HG03045 (cell line): Measurements from ENCODE around the gene TAS2R1.
"Not testable (repeated sequence)": the region's sequence is repeated elsewhere in the genome, so short reads cannot be mapped to it uniquely, and the experiment has no call there.

Experiments
- ATAC-seq: cut with Tn5 transposase; IDR thresholded peaks from one replicate; pipeline ENCODE4 v1.9.1; 2021; ENCODE audit warnings: mild to moderate bottlenecking, moderate library complexity; ENCODE audit not compliant: unreplicated experiment

The TAS2R1 gene

DNA sequence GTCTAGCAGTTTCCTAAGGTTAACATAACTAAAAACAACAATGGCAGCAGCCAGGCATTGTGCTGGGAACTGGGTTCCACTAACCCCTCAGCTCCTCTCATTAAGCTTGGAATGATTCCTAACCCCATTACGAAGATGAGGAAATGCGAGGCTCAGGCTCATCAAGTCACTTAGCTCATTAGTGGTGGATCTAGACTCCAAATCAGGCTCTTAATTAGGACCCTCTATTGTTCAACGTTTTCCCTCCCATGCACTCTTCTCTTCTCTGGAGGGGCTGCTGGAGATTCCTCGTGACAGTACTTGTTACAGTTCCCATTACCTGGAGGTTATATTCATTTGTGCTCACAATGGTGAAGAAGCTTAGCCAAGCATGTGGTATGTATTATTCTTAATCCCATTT is 6.5 kb downstream of the TAS2R1 start:
- ATAC-seq = no peak

DNA sequence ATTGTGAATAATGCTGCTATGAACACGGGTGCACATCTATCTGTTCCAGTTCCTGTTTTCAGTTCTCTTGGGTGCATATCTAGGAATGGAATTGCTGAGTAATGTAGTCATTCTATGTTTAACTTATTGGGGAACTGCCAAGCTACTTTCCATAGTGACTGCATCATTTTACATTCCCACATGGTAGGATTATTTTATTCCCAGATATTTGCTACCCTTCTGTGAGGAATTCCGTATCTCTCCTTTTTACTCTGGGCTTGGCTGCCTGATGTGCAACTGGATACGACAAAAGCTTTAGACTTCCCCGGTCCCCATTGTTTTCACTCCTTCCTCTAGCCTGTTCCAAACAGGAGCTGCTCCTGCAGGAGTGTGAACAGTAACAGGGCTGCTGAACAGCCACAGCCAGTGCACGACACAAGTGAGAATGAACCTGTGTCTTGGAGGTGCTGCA is 7.2 kb downstream of the TAS2R1 start:
- no peak for ATAC-seq

DNA sequence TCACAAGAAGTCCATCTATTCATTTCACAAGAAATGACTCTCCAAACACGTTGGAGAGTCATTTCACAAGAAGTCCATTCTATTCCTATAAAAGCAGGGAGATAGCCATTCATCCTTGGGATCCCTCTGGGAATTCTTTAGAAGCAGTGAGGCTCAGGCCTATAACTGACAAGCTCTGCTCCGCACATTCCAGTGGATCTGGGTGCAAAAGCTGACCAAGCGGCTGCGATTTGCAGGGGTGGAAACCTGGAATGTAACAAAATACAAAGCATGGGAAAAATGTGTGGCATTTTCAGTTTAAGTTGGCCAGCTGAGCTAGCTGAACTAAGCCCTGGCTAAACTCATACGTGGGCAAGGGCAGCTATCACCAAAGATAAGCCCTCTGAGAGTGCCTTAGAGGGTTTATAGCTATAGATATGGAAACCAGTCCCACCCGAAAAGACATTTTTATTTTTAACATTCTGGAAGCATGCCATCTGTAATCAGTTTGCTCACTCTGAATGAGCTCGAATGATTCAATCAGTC is 8.7 kb downstream of the TAS2R1 start:
- ATAC-seq = no peak

DNA sequence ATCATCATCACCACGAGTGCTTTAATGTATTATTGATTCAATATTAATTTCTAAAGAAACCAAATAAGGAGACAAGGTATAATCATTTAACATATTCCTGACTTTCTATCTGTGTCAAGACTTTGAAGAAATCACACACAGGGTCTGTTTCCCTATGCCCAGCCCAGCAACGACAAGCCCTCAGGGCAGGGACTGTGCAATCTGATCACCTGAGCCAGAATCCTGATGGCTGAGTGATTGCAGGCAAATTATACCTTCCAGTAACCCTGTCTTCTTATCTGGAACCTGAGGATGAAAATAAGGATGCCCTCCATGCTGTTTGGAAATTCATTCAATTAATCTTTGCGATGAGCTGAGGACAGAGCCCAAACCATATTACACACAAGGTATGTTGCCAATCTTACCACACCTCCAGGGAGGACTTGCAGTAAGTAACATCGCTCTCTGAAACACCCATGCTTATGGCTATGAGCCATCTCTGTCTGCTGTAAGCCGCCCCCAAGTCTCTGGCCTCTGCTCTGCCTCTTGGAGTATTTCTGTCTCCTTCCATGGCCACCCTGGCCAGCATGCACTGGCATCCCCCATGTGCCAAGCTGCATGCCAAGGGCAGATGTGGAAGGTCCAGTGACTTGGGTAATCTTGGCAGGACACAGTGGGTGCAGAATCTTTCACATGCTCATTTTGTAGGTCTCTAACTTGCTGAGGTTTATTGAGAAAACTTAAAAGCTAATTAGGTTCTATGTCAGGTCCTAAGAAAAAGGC is 10.6 kb downstream of the TAS2R1 start:
- ATAC-seq = no peak

DNA sequence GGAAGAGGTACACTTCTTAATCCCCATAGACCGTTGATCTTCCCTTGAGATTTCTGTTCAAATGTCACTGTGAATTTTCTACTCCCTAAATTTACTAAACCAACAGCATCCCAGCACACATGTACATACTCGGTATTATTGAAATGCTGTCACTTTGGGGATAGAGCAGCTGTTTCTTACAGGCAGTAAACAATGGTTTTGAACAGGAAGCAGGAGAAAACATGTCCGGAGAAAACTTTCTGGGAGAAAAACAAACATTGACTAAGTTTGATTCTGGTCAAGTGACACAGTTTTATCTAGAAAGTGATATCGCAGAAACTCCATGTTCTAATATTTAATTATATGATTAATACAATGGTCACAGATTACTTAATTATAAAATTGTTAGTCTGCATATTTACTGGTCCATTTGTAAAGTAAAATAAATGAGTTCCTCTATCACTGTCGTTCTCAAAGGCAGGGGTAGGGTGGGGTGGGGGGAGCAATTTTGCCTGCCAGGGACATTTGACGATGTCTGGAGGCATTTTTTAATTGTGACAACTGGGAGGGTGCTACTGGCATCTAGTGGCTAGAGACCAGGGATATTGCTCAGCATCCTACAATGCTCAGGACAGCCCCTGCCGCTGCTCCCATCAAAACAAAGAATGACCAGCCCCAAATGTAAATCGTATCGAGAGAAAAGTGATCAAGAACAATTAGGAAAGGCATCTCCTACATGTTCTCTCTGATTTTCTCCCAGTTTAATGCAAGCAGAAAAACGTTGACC is 12.2 kb downstream of the TAS2R1 start:
- no peak for ATAC-seq

DNA sequence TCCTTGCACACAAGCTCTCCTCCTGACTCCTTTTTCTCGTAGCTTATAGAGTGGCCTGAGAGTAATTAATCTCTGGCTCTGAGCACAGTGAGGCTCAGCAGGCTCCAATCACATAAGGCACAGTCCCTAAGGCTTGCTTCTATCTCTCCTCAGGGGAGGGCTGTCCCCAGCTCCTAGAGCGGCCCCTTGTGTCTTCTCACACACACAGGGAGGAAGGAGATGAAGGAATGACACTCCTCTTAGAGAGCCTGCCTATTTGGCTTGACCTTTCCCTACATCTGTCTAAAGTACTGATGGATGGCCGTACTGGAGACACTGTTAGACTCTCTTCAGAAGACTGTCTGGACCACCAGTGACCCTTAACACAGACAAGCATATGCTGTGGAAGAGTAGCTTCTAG is 12.9 kb downstream of the TAS2R1 start:
- ATAC-seq = no peak

DNA sequence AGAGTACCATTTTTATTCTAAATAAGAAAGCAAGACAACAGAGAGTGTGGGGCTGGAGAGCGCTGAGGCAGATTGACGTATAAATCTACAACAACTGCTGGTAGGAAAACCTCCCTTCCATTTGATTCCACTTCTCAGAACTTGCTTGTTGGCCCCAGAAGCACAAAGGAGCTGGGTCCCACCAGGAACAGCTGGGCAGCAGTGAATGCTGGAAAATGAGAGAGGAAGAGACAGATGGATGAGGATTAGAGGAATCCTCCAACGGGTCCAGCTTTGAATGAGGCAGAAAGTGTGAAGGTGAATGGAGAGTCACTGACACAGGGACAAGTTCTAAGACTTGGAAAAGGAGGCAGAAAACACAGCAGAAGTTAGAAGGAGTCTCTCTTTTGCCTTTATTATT is 14.8 kb downstream of the TAS2R1 start:
- ATAC-seq = no peak

DNA sequence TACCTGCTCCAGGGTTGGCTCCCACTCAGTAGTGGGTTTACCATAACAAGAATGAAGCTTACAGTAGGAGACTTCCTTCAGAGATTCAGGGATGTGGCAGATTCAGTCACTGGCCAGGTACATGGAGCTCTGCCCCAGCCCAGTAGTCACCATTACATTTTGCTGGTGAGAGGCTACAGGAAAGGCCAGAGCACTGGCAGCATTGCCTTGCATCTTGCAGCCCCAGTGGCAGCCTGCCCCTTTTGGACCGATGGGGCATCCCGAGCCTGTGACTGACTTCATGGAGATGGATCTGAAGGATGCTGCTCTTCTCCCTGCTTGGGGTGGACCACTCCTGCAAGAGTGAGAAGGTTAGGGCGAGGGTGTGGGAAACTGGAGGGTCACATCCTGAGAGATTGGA is 16.8 kb downstream of the TAS2R1 start:
- ATAC-seq = no peak

DNA sequence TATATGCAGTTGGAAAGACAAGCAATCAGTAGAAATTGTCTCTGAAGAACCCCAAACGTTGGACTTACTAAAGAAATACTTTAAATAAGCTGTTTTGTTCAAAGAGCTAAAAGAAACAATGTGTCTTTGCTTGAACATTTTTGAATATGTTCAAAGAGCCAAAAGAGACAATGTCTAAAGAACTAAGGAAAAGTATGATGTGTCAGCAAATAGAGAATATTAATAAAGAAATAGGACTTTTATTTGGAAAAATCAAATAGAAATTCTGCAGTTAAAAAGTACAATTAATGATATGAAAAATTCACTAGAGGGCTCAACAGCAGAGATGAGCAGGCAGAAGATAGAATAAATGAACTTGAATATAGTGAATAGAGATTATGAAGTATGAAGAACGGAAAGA is 19.2 kb downstream of the TAS2R1 start:
- ATAC-seq = no peak

DNA sequence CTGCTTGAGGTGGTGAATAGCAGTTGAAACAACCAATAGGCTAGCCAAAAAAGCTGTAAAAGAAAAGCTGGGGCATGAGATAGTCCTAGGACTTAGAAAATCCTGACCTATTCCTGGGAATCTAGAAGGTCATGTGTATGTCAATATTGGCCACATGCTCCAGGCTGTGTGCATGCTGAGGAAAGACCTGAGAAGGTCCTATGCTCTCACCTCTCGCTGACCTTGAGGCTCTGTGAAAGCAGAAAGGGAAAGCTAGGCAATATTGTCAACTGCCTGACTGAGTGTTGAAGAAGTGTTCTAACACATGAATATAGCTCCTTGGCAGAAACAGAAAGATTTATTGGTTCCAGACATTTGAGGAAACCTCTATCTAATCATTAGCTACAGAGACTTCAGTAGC is 19.8 kb downstream of the TAS2R1 start:
- ATAC-seq = no peak

DNA sequence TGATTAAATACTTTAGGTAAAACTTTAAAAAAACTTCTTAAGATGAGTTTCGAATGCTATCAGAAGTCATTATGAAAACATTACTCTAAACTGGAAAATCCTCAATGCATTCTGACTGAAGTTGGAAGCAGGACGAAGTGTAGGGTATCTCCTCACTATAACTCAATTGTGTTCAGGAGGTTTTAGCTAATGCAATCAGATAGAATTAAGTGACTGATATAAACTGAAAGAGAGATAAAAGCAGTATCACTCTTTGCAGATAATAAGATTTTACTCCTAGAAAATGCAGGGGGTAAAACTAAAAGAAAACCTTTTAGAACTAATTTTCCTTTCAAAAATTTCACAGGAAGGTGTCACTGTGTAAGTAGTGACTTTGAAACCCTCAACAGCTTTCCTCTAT is 22.1 kb downstream of the TAS2R1 start:
- ATAC-seq = no peak

DNA sequence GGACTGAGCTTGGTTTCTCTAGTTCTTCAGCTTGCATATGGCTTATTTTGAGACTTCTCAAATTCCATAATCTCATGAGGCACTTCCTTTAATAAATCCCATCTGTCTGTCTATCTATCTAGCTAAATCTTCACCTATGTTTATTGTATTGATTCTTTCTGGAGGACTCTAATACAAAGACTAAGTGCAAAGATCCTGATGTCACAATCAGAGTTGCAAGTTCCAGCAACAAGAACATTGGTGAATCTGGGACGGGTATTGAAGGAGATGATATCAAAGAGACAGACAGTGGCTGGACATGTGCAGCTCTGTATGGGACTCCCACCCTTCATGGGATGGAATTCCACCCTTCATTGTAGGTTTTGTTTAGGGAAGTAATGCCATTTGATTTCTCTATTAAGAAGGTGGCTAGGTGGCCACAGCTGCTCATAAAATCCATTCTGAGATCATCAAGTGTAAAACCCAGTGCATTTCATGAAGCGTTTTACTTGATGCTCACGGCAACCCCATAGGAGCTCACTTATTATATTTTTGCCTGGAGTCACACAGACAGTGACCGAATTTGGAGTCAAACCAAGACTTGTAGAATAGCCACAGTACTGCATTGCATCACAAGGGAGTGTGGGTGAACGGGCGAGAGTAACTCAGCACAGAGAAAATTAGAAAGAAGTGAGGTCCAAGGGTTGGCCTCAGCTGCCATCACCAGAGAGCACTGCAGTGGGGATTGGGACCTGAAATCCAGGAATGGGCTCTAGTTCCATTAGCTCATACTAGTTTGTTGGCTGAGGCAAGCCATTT is 24.9 kb downstream of the TAS2R1 start:
- no peak for ATAC-seq

DNA sequence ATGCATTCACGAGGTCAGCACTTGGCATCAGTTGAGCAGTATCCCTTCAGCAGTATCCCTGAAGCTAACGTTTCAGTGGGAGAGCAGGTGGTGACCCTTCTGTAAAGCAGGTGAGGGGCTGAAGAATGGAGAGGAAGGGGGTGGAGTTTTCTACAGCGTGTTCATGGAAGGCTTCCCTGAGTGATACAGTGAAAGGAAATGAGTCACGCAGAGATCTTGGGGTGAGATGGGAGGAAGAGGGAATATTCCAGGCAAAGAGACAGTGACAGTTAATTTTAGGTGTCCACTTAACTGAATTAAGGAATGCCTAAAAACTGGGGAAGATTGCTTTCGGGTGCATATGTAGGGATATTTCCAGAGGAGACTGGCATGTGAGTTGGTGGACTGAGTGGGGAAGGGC is 25.7 kb downstream of the TAS2R1 start:
- ATAC-seq = no peak

DNA sequence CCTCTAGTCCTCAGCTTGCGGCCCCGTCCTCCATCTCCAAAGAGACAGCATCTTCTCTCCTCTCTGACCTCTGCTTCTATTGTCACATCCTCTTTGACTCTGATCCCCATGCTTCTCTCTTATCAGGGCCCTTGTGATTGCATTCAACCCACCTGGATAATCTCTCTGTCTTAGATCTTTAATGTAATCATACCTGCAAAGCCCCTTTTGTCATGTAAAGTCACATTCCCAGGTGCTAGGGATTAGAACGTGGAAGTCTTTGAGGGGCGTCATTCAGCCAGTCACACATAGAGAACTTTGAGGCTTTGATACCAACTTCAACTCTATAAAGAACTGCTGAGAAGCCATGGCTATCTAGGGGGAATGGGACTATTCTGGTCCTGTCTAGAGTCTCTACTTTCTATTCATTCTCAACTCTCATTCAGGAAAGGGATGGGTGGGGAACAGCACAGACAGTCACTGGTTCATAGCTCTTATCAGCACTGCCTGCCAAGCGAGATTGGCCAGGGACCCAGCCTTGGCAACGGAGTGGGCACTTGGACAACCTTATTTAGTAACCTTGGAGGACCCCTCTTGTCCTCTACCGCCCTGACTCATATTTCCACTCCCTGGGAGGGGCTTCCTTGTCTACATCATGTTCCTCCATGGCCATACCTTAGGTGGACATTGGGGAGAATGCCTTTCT is 29.0 kb downstream of the TAS2R1 start:
- no peak for ATAC-seq

DNA sequence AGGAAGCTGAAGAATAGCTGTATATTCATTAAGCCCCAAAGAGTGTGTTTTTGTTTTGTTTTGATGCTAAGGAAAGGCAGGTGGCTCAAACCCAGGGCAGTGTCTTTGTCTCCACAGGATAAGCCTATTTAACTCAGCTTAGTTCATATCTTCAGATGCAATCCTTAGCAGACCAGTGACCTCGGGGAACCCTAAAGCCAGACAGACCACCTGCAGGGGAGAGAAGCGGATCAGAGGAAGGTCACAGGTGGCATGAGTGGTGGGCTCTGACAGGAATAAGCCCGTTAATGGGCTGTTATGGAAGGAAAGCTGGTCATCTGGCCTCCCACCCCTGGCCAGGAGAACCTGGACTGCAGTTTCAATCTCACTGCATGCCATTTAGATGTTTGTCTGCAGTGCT is 30.8 kb downstream of the TAS2R1 start:
- ATAC-seq = no peak

DNA sequence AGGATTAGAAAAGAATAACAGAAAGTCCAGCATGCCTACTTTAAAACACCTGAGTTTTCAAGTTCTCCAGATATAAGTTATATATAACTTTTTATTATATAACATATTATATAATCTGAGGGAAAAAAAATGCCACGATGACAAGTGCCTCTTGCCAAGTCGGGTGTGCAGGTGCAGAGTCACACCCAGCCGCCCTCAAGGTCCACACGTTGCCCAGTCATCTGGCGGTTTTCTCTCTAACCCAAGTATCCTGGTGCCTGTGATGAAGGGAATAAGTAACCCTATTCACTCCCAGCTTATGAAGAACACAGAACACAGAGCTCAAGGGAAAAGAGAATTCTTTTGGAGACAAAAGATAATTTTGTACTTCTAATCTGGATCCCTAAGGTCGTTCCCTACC is 31.8 kb downstream of the TAS2R1 start:
- not testable (repeated sequence) for ATAC-seq

DNA sequence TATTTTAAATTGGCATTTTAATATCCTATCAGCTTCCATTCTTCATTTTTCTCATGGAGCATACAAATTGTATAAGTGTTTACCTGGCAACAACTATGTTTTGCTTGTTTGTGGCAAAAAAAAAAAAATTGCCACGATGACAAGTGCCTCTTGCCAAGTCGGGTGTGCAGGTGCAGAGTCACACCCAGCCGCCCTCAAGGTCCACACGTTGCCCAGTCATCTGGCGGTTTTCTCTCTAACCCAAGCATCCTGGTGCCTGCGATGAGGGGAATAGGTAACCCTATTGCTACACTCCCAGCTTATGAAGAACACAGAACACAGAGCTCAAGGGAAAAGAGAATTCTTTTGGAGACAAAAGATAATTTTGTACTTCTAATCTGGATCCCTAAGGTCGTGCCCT is 32.8 kb downstream of the TAS2R1 start:
- ATAC-seq = not testable (repeated sequence)

DNA sequence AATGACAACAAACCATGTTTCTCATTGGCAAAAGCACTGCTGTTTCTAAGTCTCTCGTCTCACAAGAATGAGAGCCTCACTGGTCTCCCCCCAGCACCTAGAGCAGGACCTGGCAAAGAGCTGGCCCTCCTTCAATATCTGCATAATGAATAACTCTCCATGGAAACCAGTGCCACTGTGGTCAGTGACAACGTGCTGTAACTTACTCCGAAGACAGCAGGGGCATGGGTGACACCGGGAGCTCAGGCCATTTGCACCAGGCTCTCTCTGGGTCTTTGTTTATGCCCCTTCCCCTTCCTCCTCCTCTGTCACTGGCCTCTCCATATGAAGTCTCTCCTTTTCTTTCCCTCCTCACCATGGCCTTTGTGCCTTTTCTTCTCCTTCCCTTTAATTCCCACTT is 33.3 kb downstream of the TAS2R1 start:
- no peak for ATAC-seq

DNA sequence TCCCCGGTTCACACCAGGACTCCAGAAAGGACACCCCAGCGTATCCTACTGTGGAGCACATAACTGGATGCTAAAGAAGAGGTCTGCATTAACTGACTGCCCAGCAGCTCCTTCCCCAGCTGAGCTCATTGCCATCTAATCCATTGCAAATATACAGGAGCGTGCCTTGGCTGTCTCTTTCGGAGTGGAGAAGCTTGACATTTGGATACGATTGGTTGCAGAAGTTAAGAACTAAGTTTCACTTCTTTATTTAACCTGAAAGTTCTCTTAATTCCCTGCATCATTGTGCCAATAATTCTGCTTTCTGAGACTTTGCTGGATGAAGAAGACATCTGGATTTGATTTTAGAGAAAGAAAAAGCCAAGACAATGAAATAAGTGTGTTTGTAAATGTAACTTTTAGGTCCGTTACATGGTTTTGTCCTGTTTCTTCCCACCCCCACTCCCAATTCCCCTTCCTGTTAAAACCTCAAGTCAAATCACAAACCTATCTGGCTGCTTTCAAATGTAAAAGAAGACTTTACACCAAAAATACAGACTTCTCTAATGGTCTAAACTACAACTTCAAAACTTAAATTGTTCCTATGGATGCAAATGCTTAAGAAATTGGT is 33.9 kb downstream of the TAS2R1 start:
- ATAC-seq = no peak

DNA sequence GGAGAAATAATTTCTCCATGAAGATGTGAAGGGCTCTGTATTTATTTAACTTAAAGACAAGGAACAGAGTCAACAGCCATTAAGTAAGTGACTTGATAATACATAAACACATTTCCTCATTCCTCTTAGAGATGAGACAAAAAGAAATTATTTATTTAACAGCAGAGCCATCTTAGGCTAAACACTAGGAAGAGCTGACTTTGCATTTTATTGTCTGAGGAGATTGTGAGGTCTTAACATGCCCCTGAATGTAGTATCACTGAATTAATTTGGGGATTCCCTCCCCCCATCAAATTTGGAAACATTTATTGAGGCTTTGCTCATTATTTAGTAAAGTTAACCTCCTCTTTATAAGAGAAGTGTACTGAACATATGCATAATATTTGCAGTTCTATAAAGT is 35.2 kb downstream of the TAS2R1 start:
- ATAC-seq = no peak
